Liver (tissue), 9 donors: ENCODE data around the gene EDC4. TPM values are rescaled to one million over a fixed set of nuclear protein-coding genes. Genes with fewer than 3 reads are reported as not detected.

Source experiments
- DNase-seq: peaks from one replicate; pipeline ENCODE4 v3.0.0-alpha.2; 2017; ENCODE audit warnings: low spot score
- H3K27ac ChIP-seq, 2 donors: one replicate each; pipeline ENCODE4 v1.7.0; 2013; ENCODE audit warnings: inconsistent platforms in 2 of 2, low read length in 2 of 2, control low read depth in 1 of 2, low read depth in 1 of 2, mild to moderate bottlenecking in 1 of 2
- H3K27me3 ChIP-seq, 4 donors: one replicate each; pipeline versions ENCODE4 v1.6.1 to v1.7.0; 2013; ENCODE audit warnings: low read length in 3 of 4, inconsistent platforms in 1 of 4, mild to moderate bottlenecking in 1 of 4, moderate library complexity in 1 of 4; ENCODE audit not compliant: control insufficient read depth in 4 of 4, insufficient read depth in 4 of 4
- H3K36me3 ChIP-seq, 4 donors: one replicate each; pipeline versions ENCODE4 v1.6.1 to v1.7.0; 2013; ENCODE audit warnings: low read length in 3 of 4, mild to moderate bottlenecking in 3 of 4, low read depth in 1 of 4, moderate library complexity in 1 of 4; ENCODE audit not compliant: control insufficient read depth in 4 of 4, insufficient read depth in 3 of 4
- H3K4me1 ChIP-seq, 4 donors: one replicate each; pipeline versions ENCODE4 v1.6.1 to v1.7.0; 2013; ENCODE audit warnings: low read length in 3 of 4, mild to moderate bottlenecking in 3 of 4, moderate library complexity in 1 of 4; ENCODE audit not compliant: control insufficient read depth in 4 of 4, insufficient read depth in 4 of 4
- H3K4me3 ChIP-seq, 3 donors: one replicate each; pipeline versions ENCODE4 v1.6.1 to v1.7.0; 2013; ENCODE audit warnings: low read length in 3 of 3, control low read depth in 1 of 3, low read depth in 1 of 3, mild to moderate bottlenecking in 1 of 3
- H3K9ac ChIP-seq, 2 donors: one replicate each; pipeline ENCODE4 v1.7.0; 2013; ENCODE audit warnings: low read length in 2 of 2, mild to moderate bottlenecking in 2 of 2, moderate library complexity in 2 of 2, control low read depth in 1 of 2, low read depth in 1 of 2
- H3K9me3 ChIP-seq, 4 donors: one replicate each; pipeline versions ENCODE4 v1.6.1 to v1.7.0; 2013; ENCODE audit warnings: low read length in 3 of 4; ENCODE audit not compliant: control insufficient read depth in 4 of 4
- HNF4G ChIP-seq: IDR thresholded peaks from 2 replicates; pipeline ENCODE4 v1.6.1; 2016; ENCODE audit warnings: antibody characterized with exemption
- RAD21 ChIP-seq, 2 donors: IDR thresholded peaks; 2 replicates each; pipeline ENCODE4 v1.6.1; 2016; ENCODE audit warnings: antibody characterized with exemption in 2 of 2, mild to moderate bottlenecking in 2 of 2
- RXRA ChIP-seq, 2 donors: IDR thresholded peaks; 2 replicates each; pipeline ENCODE4 v1.6.1; 2017 to 2018; ENCODE audit warnings: antibody characterized with exemption in 2 of 2, mild to moderate bottlenecking in 1 of 2
- YY1 ChIP-seq: IDR thresholded peaks from 2 replicates; pipeline ENCODE4 v1.6.1; 2016; ENCODE audit warnings: antibody characterized with exemption, mild to moderate bottlenecking
- WGBS: extraction: QIAGEN DNeasy Blood & Tissue Kit; methylation state at CpG from one replicate; pipeline ENCODE4 v1.1.7; 2013; 5-methylcytosine and 5-hydroxymethylcytosine counted together
- polyA plus RNA-seq, 2 donors: library from polyadenylated mRNA; stranded (reverse) in 1 of 2; unstranded in 1 of 2; fragments of 200-250 nt in 1 of 2; fragments of >200 nt in 1 of 2; fragmentation: Nextera tagmentation in 1 of 2; extraction: Ambion mirVana in 1 of 2; gene quantifications; one replicate each; pipeline versions ENCODE4 v1.2.1 to v1.2.3, GENCODE V29; 2013 to 2015
- total RNA-seq, 2 donors: library from RNA; depleted of rRNA; stranded (reverse); fragments of >200 nt; gene quantifications; one replicate each; pipeline ENCODE4 v1.2.3, GENCODE V29; 2014
- TF ChIP-seq, protein P1 (sequence below): IDR thresholded peaks from 2 replicates; pipeline ENCODE4 v1.6.1; 2016; ENCODE audit warnings: antibody characterized with exemption
- TF ChIP-seq, protein P2 (sequence below): IDR thresholded peaks from 2 replicates; pipeline ENCODE4 v1.6.1; 2016; ENCODE audit warnings: antibody characterized with exemption
- TF ChIP-seq, protein P3 (sequence below): IDR thresholded peaks from 2 replicates; pipeline ENCODE4 v1.6.1; 2016; ENCODE audit warnings: antibody characterized with exemption
- TF ChIP-seq, protein P4 (sequence below): IDR thresholded peaks from 2 replicates; pipeline ENCODE4 v1.6.1; 2016; ENCODE audit warnings: antibody characterized with exemption, mild to moderate bottlenecking
- donor health status: healthy.
- donor health status: healthy.
- donor health status: healthy.
- donor health status: healthy.
- donor health status: healthy.

Gene EDC4
- total and polyA plus RNA-seq, 4 donors, result 17.7 to 26.8 (median 21.6) TPM

DNA sequence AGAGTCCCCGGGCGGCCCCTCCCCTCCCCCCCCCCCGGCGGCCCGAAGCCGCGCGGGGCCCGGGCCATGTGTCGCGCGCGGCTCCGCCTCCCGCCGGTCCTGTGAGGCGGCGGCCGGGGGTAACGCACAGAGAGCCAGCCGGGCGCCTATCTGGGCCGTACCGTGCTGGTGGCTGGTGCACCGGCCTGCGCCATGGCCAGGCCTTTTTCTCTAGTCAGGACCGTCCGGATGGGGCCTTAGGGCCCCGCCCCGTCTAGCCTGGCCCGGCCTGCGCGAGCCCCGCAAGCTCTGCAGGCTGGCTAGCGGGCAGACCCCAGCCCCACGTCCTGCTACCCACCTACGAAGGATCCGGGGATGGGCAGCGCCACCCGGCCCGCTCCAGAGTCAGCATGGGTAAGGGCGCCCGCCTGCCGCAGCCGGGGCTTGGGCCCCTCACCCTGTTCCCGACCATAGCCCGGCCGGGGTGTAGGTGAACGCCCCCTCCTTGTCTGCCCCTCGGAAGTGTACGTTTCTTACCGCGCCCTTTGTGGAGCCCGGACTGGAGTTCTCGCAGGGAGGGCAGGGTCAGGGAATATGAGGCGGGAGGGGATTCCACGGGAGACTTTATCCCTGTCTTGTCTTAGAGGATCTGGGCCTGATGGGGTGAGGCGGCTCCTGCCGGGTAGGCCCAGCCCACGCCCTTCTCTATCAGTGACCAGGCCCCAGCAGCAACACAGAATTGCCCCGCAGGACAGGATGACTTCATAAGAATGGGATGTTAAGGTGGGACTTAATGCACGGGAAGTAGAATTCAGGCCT lies 25.6 kb upstream of the EDC4 start, which contains the start of gene CENPT:
TSS of gene CENPT (minus strand) at position 630 of the 798 bp plus-strand sequence. CDS start 13,834 bp downstream, outside the sequence.
- no peaks in the 10 kb centered on the region for H3K27me3 ChIP-seq
- no peaks in the 10 kb centered on the region for H3K9me3 ChIP-seq
- no peaks in the 10 kb centered on the region for H3K36me3 ChIP-seq
- H3K4me1 ChIP-seq, result peaks cover 14 to 53% (median 42%) of the 10 kb centered on the region in 4 donors
- H3K9ac ChIP-seq, result peak within 1 kb of the TSS; percentile 81 to 95
- peak; percentile 71 for DNase-seq
- peak within 1 kb of the TSS; percentile 80 to 92 (median 84) for H3K4me3 ChIP-seq
- H3K27ac ChIP-seq, result peak within 1 kb of the TSS; percentile 89 to 97
- TF ChIP-seq, protein P1, sequence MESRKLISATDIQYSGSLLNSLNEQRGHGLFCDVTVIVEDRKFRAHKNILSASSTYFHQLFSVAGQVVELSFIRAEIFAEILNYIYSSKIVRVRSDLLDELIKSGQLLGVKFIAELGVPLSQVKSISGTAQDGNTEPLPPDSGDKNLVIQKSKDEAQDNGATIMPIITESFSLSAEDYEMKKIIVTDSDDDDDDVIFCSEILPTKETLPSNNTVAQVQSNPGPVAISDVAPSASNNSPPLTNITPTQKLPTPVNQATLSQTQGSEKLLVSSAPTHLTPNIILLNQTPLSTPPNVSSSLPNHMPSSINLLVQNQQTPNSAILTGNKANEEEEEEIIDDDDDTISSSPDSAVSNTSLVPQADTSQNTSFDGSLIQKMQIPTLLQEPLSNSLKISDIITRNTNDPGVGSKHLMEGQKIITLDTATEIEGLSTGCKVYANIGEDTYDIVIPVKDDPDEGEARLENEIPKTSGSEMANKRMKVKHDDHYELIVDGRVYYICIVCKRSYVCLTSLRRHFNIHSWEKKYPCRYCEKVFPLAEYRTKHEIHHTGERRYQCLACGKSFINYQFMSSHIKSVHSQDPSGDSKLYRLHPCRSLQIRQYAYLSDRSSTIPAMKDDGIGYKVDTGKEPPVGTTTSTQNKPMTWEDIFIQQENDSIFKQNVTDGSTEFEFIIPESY, result no peak
- TF ChIP-seq RAD21 (IDR thresholded peaks at IDR 0.05), result no peak
- no peak for TF ChIP-seq RXRA (IDR thresholded peaks at IDR 0.05)
- TF ChIP-seq, protein P2, sequence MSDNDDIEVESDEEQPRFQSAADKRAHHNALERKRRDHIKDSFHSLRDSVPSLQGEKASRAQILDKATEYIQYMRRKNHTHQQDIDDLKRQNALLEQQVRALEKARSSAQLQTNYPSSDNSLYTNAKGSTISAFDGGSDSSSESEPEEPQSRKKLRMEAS, result no peak
- TF ChIP-seq, protein P3, sequence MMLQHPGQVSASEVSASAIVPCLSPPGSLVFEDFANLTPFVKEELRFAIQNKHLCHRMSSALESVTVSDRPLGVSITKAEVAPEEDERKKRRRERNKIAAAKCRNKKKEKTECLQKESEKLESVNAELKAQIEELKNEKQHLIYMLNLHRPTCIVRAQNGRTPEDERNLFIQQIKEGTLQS, result no peak
- TF ChIP-seq, protein P4, sequence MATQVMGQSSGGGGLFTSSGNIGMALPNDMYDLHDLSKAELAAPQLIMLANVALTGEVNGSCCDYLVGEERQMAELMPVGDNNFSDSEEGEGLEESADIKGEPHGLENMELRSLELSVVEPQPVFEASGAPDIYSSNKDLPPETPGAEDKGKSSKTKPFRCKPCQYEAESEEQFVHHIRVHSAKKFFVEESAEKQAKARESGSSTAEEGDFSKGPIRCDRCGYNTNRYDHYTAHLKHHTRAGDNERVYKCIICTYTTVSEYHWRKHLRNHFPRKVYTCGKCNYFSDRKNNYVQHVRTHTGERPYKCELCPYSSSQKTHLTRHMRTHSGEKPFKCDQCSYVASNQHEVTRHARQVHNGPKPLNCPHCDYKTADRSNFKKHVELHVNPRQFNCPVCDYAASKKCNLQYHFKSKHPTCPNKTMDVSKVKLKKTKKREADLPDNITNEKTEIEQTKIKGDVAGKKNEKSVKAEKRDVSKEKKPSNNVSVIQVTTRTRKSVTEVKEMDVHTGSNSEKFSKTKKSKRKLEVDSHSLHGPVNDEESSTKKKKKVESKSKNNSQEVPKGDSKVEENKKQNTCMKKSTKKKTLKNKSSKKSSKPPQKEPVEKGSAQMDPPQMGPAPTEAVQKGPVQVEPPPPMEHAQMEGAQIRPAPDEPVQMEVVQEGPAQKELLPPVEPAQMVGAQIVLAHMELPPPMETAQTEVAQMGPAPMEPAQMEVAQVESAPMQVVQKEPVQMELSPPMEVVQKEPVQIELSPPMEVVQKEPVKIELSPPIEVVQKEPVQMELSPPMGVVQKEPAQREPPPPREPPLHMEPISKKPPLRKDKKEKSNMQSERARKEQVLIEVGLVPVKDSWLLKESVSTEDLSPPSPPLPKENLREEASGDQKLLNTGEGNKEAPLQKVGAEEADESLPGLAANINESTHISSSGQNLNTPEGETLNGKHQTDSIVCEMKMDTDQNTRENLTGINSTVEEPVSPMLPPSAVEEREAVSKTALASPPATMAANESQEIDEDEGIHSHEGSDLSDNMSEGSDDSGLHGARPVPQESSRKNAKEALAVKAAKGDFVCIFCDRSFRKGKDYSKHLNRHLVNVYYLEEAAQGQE, result no peak
- no peak for TF ChIP-seq HNF4G
- no peak for TF ChIP-seq YY1
- under 1% methylated on average over 62 of the region's 62 CpGs for WGBS

DNA sequence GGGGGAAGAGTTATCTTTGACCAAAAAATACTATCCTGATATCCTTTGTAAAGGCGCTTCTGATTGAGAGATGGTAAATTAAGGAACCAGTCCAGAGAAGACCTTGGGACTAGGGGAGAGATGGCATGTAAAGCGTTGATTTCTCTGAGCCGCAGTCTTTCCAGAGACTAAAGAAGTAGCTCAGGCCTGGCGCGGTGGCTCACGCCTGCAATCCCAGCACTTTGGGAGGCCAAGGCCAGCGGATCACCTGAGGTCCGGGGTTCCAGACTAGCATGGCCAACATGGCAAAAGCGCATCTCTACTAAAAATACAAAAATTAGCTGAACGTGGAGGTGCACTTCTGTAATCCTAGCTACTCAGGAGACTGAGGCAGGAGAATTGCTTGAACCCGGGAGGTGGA lies 24.7 kb upstream of the EDC4 start:
- Histone ChIP-seq H3K27me3 (no peaks in the 10 kb centered on the region), H3K9ac (peak overlapping the region in 1 of 2 donors; percentile 95), H3K27ac (peak overlapping the region in 1 of 2 donors; percentile 28), H3K36me3 (no peaks in the 10 kb centered on the region), H3K4me3 (peak overlapping the region in 2 of 3 donors; percentile 84 to 92), H3K4me1 (peaks cover 14 to 46% (median 38%) of the 10 kb centered on the region in 4 donors), H3K9me3 (no peaks in the 10 kb centered on the region)
- 93% methylated on average over 11 of the region's 11 CpGs for WGBS
- TF ChIP-seq YY1, result no peak
- TF ChIP-seq, protein P1, result no peak
- DNase-seq, result no peak
